GM18505 (cell line): ENCODE measurements around the gene RSAD2.
"Not testable (repeated sequence)": the region's sequence is repeated elsewhere in the genome, so short reads cannot be mapped to it uniquely, and the experiment has no call there.

ENCODE experiments used
- ATAC-seq: cut with Tn5 transposase; IDR thresholded peaks from one replicate; pipeline ENCODE4 v1.9.1; 2021; ENCODE audit not compliant: unreplicated experiment
- POLR2A ChIP-seq: IDR thresholded peaks from 4 replicates; pipeline ENCODE4 v1.6.1; 2011; ENCODE audit warnings: borderline replicate concordance; ENCODE audit not compliant: insufficient read depth, insufficient read length; ENCODE audit errors: extremely low read depth

The RSAD2 gene

GRCh38 chr2:6930923-6931647 lies 53.5 kb downstream of the RSAD2 start:
- ATAC-seq: no peak

GRCh38 chr2:6931753-6932152 lies 54.2 kb downstream of the RSAD2 start:
- no peak for ATAC-seq
- TF ChIP-seq POLR2A: no peak

More at GRCh38 chr2:6930923-6931647, 53.5 kb downstream of the RSAD2 start:
- no peak for TF ChIP-seq POLR2A

GRCh38 chr2:6932206-6932605 lies 54.6 kb downstream of the RSAD2 start:
- TF ChIP-seq POLR2A: no peak
- no peak for ATAC-seq

GRCh38 chr2:6932828-6933227 lies 55.3 kb downstream of the RSAD2 start:
- ATAC-seq: no peak
- no peak for TF ChIP-seq POLR2A

DNA sequence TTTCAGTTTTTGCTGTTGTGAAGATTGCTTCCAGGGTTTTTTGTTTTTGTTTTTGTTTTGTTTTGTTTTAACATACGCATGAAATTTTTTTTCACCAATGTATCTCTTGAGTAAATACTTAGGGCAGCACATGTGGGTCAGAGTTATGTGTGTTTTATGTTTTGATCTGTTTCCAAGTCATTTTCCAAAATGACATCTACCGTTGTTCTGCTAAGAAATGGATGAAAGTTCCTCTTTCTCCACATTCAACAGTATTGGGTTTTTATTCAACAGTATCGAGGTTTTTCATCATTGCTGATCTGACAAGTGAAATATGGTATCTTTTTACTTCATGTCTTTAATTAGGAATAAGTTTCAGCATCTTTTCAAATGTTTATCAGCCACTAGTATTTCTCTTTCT lies 56.3 kb downstream of the RSAD2 start:
- no peak for ATAC-seq
- no peak for TF ChIP-seq POLR2A

- TF ChIP-seq POLR2A: no peak
- no peak for ATAC-seq
These were observed 56.8 kb downstream of the RSAD2 start for GRCh38 chr2:6934345-6934744.

- ATAC-seq: no peak
- TF ChIP-seq POLR2A: no peak
These were observed 57.4 kb downstream of the RSAD2 start for GRCh38 chr2:6934758-6935651.

GRCh38 chr2:6935652-6936020 lies 58.1 kb downstream of the RSAD2 start:
- not testable (repeated sequence) for ATAC-seq

GRCh38 chr2:6937157-6937556 lies 59.6 kb downstream of the RSAD2 start:
- ATAC-seq: no peak
- TF ChIP-seq POLR2A: no peak

- TF ChIP-seq POLR2A: no peak
- no peak for ATAC-seq
These were observed 60.0 kb downstream of the RSAD2 start for GRCh38 chr2:6937582-6937981.

DNA sequence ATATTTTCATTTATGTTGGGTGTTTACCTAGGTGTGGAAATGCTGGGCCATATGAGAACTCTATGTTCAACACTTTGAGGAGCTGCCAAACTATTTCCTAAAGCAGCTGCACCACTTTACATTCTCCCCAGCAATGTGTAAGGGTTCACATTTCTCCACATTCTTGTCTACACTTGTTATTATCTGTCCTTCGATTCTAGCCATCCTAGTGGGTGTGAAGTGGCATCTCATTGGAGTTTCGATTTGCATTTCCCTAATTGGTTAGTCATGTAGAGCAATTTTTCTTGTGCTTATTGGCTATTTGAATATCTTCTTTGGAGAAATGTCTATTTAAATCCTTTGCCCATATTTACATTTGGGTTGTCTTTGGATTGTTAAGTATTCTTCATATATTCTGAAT lies 61.5 kb downstream of the RSAD2 start:
- no peak for ATAC-seq
- no peak for TF ChIP-seq POLR2A

- no peak for ATAC-seq
- no peak for TF ChIP-seq POLR2A
These were observed 63.2 kb downstream of the RSAD2 start for GRCh38 chr2:6940820-6941219.

GRCh38 chr2:6941299-6942046 lies 63.9 kb downstream of the RSAD2 start:
- TF ChIP-seq POLR2A: no peak
- ATAC-seq: no peak
